GM18499 (cell line): ENCODE results near the gene KREMEN1.

ENCODE experiments used
- ATAC-seq: cut with Tn5 transposase; IDR thresholded peaks from one replicate; pipeline ENCODE4 v1.9.1; 2021; ENCODE audit warnings: moderate number of reproducible peaks; ENCODE audit not compliant: insufficient read depth, unreplicated experiment

Gene KREMEN1

DNA sequence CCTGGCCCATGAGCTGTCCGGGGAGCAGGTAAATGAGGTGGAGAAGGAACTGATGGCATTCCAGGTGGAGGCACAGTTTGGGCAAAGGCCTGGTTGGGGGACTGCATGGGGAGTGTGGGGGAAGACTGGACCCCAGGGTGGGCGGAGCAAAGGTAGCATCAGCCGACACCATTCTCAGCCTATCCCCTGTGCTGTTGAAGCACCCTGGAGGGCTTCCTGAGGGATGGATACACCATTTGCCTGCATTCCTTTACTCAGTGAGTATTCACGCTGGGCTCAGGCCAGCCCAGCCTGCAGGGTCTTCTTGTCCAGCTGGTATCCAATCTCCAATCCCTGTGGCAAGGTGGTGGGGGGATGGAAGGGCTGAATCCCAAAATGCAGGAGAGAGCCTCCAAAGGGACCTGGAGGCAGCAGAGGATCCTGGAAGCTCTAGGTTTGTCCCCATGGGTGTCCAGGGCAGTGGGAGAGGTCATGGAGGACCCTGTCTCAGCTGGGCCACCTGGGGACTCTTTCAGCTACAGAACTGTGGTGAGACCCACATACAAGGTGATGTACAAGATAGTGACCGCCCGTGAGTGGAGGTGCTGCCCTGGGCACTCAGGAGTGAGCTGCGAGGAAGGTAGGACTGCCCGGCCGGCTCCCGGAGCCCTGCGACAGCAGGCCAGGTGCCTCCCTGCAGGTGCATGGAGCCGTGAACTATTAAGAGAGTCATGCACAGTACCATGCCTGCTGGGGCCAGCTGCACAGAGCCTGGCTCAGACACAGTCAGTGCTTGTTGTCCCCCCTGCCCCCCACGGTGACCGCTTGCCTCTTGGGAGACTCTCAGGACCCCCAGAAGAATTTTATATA is 142.4 kb downstream of the KREMEN1 start:
- ATAC-seq, result no peak

DNA sequence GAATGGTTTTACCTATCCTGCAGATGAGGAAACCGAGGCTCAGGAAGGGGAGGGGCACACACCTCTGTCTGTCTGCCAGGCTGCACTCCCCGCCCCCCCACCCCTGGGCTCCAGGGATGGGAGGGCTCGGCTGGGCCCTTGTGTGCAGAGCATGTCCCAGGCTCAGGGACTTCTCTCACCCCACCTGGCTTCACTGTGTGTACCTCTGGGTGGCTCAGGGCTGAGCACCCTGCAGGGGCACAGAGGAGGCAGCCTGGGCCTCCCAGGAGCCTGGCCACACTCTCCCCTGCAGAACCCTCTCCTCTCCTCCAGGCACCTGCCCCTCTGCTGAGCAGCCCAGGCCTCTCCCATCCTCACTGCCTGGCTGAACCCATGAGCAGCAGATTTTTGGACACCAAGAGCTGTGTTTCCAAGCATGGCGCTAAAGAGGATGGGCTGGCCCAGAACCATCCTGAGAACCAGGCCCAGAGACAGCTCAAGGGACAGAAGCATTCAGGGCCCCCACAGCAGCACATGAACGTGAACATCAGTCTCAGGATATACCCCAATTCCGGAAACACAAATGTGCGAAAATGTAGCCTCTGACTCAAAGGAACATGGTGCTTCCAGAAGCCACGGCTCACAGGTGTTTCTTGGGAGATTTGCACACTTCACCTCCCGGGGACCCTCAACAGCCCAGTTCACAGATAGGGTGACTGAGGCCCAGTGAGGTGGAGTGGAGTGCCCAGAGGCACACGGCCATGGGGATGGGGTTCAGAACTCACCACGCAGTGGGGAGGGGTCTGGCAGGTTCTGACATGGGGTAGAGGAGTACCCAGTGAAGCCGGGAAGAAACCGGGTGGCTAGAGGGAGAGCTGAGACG is 143.4 kb downstream of the KREMEN1 start:
- no peak for ATAC-seq

DNA sequence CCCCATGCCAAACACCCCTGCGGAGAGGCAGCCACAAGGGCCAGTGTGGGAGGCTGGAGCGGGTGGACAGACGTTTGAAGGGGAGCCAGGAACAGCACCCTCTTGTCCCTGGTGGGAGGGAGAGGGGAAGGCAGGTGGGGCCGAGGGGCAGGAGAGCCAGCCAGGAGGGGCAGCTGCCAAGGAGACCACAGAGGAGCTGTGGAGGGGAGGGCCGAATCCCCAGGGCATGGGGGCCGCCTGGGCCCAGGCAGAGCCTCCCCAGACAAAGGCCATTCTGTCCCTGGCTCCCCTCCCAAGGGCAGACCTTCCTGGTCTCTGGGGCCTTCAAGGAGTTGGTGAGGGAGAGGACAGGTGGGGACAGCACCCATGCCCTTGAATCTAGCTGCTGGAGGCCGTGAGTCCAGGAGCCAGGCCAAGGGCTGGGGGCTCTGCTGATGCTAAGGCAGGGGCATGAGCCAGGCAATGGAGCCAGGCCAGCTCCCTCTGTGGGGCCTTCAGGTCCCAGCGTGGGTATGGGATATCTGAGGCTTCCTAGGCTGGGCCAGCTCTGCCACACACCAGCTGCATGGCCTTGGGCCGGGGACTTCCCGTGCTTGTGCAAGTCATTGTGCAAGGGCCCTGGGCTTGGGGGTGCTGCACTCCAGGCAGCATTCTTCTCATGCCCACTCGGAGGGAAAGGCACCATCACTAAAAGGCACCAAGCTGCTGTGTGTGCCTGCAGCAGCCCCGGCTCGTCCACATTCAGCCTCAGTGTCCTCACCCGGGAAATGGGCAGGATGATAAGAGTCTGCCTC is 144.2 kb downstream of the KREMEN1 start:
- no peak for ATAC-seq
